Peyer's patch (tissue), 4 donors: Measurements from ENCODE around the gene STUM.

ENCODE experiments used
- POLR2A ChIP-seq, 2 donors: fragments of 450-650 bp; IDR thresholded peaks; one replicate each; pipeline ENCODE4 v1.5.1; 2017; ENCODE audit warnings: antibody characterized with exemption in 2 of 2, mild to moderate bottlenecking in 2 of 2, moderate library complexity in 2 of 2
- TF ChIP-seq, protein P1 (sequence below), 6 experiments: fragments of 450-650 bp in 4 of 6; fragments of 200-600 bp in 2 of 6; sonication (generic) in 1 of 6; IDR thresholded peaks; one replicate each; pipeline ENCODE4 v1.5.1; 2017 to 2019; ENCODE audit warnings: antibody characterized with exemption in 6 of 6, mild to moderate bottlenecking in 3 of 6, moderate library complexity in 1 of 6

DNA sequence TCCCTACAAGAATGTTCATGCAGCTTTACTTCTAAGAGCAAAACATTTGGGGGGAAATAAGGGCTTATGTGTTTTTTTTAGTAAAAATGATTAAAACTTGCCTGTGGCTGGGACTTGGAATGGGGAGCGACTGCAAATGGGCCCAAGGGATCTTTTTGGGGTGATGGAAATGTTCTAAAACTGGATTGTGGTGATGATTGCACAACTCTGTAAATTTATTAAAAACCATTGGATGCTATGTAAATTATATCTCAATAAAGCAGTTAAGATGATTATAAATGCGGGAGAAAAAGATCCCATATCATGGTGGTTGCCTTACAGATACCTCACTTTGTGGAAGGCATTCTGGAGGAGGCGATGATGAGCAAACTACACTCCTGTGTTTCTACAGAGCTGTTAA lies 30.2 kb upstream of the STUM start:
- TF ChIP-seq, protein P1, sequence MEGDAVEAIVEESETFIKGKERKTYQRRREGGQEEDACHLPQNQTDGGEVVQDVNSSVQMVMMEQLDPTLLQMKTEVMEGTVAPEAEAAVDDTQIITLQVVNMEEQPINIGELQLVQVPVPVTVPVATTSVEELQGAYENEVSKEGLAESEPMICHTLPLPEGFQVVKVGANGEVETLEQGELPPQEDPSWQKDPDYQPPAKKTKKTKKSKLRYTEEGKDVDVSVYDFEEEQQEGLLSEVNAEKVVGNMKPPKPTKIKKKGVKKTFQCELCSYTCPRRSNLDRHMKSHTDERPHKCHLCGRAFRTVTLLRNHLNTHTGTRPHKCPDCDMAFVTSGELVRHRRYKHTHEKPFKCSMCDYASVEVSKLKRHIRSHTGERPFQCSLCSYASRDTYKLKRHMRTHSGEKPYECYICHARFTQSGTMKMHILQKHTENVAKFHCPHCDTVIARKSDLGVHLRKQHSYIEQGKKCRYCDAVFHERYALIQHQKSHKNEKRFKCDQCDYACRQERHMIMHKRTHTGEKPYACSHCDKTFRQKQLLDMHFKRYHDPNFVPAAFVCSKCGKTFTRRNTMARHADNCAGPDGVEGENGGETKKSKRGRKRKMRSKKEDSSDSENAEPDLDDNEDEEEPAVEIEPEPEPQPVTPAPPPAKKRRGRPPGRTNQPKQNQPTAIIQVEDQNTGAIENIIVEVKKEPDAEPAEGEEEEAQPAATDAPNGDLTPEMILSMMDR (IDR thresholded peaks at IDR 0.05), result no peak
- no peak for TF ChIP-seq POLR2A (IDR thresholded peaks at IDR 0.05)
